Astrocyte (in vitro differentiated cells and primary cell): ENCODE results near the gene GFRA4.

ENCODE experiments used
- EZH2 ChIP-seq: IDR thresholded peaks from 2 replicates; pipeline ENCODE4 v1.6.1; 2012; ENCODE audit warnings: mild to moderate bottlenecking, low read length, inconsistent platforms; ENCODE audit not compliant: insufficient read depth
- TF ChIP-seq, protein P1 (sequence below): IDR thresholded peaks from 2 replicates; pipeline ENCODE4 v1.5.1; 2011; ENCODE audit warnings: low read depth, mild to moderate bottlenecking, inconsistent platforms, low read length, moderate library complexity; ENCODE audit not compliant: insufficient read depth

DNA sequence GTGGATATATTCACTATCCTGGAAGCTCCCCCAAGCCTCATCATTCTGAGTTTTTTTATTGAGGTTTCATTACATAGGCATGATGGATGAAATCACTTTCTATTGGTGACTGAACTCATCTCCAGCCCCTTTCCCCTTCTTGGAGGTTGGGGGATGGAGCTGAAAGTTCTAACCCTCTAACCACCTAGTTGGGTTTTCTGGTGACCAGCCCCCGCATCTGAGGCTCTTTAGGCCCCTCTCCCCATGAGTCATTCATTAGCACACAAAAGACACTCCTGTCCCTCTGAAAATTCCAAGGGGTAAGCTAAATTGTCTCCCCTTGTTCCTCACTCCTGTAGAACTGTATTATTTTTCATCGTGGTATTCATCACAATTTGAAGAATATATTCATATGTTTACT lies 33.3 kb downstream of the GFRA4 start:
- TF ChIP-seq, protein P1, sequence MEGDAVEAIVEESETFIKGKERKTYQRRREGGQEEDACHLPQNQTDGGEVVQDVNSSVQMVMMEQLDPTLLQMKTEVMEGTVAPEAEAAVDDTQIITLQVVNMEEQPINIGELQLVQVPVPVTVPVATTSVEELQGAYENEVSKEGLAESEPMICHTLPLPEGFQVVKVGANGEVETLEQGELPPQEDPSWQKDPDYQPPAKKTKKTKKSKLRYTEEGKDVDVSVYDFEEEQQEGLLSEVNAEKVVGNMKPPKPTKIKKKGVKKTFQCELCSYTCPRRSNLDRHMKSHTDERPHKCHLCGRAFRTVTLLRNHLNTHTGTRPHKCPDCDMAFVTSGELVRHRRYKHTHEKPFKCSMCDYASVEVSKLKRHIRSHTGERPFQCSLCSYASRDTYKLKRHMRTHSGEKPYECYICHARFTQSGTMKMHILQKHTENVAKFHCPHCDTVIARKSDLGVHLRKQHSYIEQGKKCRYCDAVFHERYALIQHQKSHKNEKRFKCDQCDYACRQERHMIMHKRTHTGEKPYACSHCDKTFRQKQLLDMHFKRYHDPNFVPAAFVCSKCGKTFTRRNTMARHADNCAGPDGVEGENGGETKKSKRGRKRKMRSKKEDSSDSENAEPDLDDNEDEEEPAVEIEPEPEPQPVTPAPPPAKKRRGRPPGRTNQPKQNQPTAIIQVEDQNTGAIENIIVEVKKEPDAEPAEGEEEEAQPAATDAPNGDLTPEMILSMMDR, result no peak
- TF ChIP-seq EZH2, result no peak
